GM12878 (cell line): ENCODE results near the gene ZBTB21. TPM values are rescaled to one million over a fixed set of nuclear protein-coding genes. Genes with fewer than 3 reads are reported as not detected.

ENCODE experiments used
- ATAC-seq: fragments of 200-7000 bp; cut with Tn5 transposase; 3 replicates; pipeline ENCODE4 v1.9.1; 2020; ENCODE audit warnings: mild to moderate bottlenecking, moderate library complexity
- BruUV-seq: library from RNA; stranded (reverse); fragments of 400-500 nt; replicated peaks from 2 replicates; lab custom pipeline; 2021; lab: Mats Ljungman, UMichigan
- CTCF ChIA-PET: fragments of 300-600 bp; sonication (Branson Sonifier 250); formaldehyde crosslinking; extraction: SDS; loops from one replicate; lab custom pipeline; 2021; ENCODE audit warnings: inconsistent platforms; lab: Yijun Ruan, JAX
- POLR2A ChIA-PET: fragments of 350-600 bp; formaldehyde crosslinking; extraction: SDS; loops from one replicate; lab custom pipeline; 2021; ENCODE audit warnings: inconsistent platforms; lab: Charles Lee
- RAD21 ChIA-PET: fragments of 300-600 bp; sonication (Branson Sonifier 250); formaldehyde crosslinking; loops from one replicate; lab custom pipeline; 2023; ENCODE audit warnings: antibody characterized with exemption; ENCODE audit not compliant: unreplicated experiment; lab: Charles Lee
- SMC1A ChIA-PET: fragments of 300-600 bp; sonication (Branson Sonifier 250); formaldehyde crosslinking; loops from one replicate; lab custom pipeline; 2023; ENCODE audit not compliant: unreplicated experiment, uncharacterized antibody; lab: Charles Lee
- DNase-seq: peaks from one replicate; pipeline ENCODE4 v3.0.0-alpha.2; 2011; ENCODE audit warnings: low read depth, low spot score
- FAIRE-seq: peaks from 3 replicates; lab custom pipeline; 2011; peaks lifted over from hg19 to GRCh38; lab: Jason Lieb, UNC
- H2AFZ ChIP-seq: 2 replicates; pipeline ENCODE4 v1.6.0; 2011; ENCODE audit warnings: low read depth, low read length, control low read depth; ENCODE audit not compliant: control insufficient read depth
- H3K27ac ChIP-seq: 2 replicates; pipeline ENCODE4 v1.5.1; 2011; ENCODE audit warnings: control low read depth; ENCODE audit not compliant: control insufficient read depth, insufficient read depth
- H3K27me3 ChIP-seq, 2 experiments: replicated peaks in 1 of 2; 2 replicates each; pipeline versions ENCODE4 v1.6.0 to v1.6.1; 2011; ENCODE audit warnings: low read length in 1 of 2; ENCODE audit not compliant: control insufficient read depth in 2 of 2, insufficient read depth in 2 of 2
- H3K36me3 ChIP-seq, 2 experiments: 2 replicates each; pipeline ENCODE4 v1.5.1; 2011; ENCODE audit warnings: low read length in 1 of 2; ENCODE audit not compliant: control insufficient read depth in 2 of 2, insufficient read depth in 2 of 2
- H3K4me1 ChIP-seq: 2 replicates; pipeline ENCODE4 v1.6.1; 2011; ENCODE audit warnings: mild to moderate bottlenecking, low read length, moderate library complexity, mixed read lengths; ENCODE audit not compliant: control insufficient read depth, insufficient read depth
- H3K4me2 ChIP-seq: 2 replicates; pipeline ENCODE4 v1.6.0; 2011; ENCODE audit warnings: control low read depth; ENCODE audit not compliant: control insufficient read depth, insufficient read depth
- H3K4me3 ChIP-seq: fragments of 200-600 bp; sonication (generic); 2 replicates; pipeline ENCODE4 v1.5.1; 2016
- H3K79me2 ChIP-seq: 2 replicates; pipeline ENCODE4 v1.6.0; 2011; ENCODE audit warnings: low read length; ENCODE audit not compliant: control insufficient read depth, insufficient read depth
- H3K9ac ChIP-seq: 2 replicates; pipeline ENCODE4 v1.8.0; 2011; ENCODE audit warnings: low read length, control low read depth, mixed read lengths; ENCODE audit not compliant: control insufficient read depth, insufficient read depth
- H3K9me3 ChIP-seq: replicated peaks from 3 replicates; pipeline ENCODE4 v1.5.1; 2011; ENCODE audit warnings: mild to moderate bottlenecking, low read length; ENCODE audit not compliant: control insufficient read depth, insufficient read depth
- H4K20me1 ChIP-seq: 2 replicates; pipeline ENCODE4 v1.6.0; 2011; ENCODE audit not compliant: control insufficient read depth, insufficient read depth
- EED ChIP-seq: sonication (generic); IDR thresholded peaks from 2 replicates; pipeline ENCODE4 v1.6.1; 2016; ENCODE audit warnings: antibody characterized with exemption, low read depth
- KDM1A ChIP-seq: fragments of 200-600 bp; sonication (generic); IDR thresholded peaks from 2 replicates; pipeline ENCODE4 v1.6.1; 2016; ENCODE audit warnings: borderline replicate concordance
- POU2F2 ChIP-seq: IDR thresholded peaks from 3 replicates; pipeline ENCODE4 v1.6.1; 2011; ENCODE audit warnings: low read depth, mild to moderate bottlenecking, low read length, borderline replicate concordance
- RAD21 ChIP-seq: IDR thresholded peaks from 2 replicates; pipeline ENCODE4 v1.6.1; 2011; ENCODE audit warnings: mild to moderate bottlenecking, low read depth, low read length, moderate library complexity; ENCODE audit not compliant: insufficient read depth
- SPI1 ChIP-seq: IDR thresholded peaks from 2 replicates; pipeline ENCODE4 v1.6.1; 2011; ENCODE audit warnings: low read depth, mild to moderate bottlenecking, low read length, moderate library complexity, borderline replicate concordance; ENCODE audit not compliant: insufficient read depth
- WGBS: methylation state at CpG from one replicate; pipeline ENCODE4 v1.1.6; 2016; ENCODE audit warnings: low lambda C conversion rate; ENCODE audit not compliant: insufficient replicate concordance, insufficient coverage; ENCODE audit errors: missing lambda C conversion rate; 5-methylcytosine and 5-hydroxymethylcytosine counted together
- in situ Hi-C: fragments of 300-500 bp; cut with MboI; formaldehyde crosslinking; loops from 9 replicates; pipeline ENCODE4 v1.14.3; 2018; ENCODE audit warnings: mixed read lengths
- intact Hi-C: fragments of 100-400 bp; cut with micrococcal nuclease; formaldehyde crosslinking; loops from one replicate; pipeline ENCODE4 v1.14.2; 2022; ENCODE audit not compliant: unreplicated experiment
- polyA plus RNA-seq, 11 experiments: library from polyadenylated mRNA; depleted of rRNA in 4 of 11; unstranded in 6 of 11; stranded (reverse) in 5 of 11; fragments of >200 nt; fragmentation: Nextera tagmentation in 4 of 11; fragmentation: Illumina TruSeq in 1 of 11; extraction: Ambion mirVana in 4 of 11; extraction: Trizol in 1 of 11; gene quantifications; 1 replicate in 1 of 11; 2 replicates in 10 of 11; pipeline versions ENCODE4 v1.2.1 to v1.2.3, GENCODE V29; 2011 to 2016; ENCODE audit warnings: inconsistent platforms in 2 of 11, missing spikeins in 2 of 11, low read depth in 1 of 11
- total RNA-seq, 4 experiments: library from RNA; depleted of rRNA in 3 of 4; stranded (reverse); fragments of >200 nt in 3 of 4; fragmentation: Illumina TruSeq in 1 of 4; extraction: Trizol in 1 of 4; gene quantifications; 2 replicates each; pipeline versions ENCODE4 v1.2.1 to v1.2.3, GENCODE V29; 2013 to 2021
- TF ChIP-seq, protein P1 (sequence below): fragments of 450-650 bp; IDR thresholded peaks from 2 replicates; pipeline ENCODE4 v1.6.1; 2017; ENCODE audit warnings: mild to moderate bottlenecking, moderate library complexity

The ZBTB21 gene
- total and polyA plus RNA-seq, 10 of the 15 experiments (the other 5 are each of a cell fraction or from before 2014, with no cell fraction given), result 1.8 to 21.6 (median 10.6) TPM

DNA sequence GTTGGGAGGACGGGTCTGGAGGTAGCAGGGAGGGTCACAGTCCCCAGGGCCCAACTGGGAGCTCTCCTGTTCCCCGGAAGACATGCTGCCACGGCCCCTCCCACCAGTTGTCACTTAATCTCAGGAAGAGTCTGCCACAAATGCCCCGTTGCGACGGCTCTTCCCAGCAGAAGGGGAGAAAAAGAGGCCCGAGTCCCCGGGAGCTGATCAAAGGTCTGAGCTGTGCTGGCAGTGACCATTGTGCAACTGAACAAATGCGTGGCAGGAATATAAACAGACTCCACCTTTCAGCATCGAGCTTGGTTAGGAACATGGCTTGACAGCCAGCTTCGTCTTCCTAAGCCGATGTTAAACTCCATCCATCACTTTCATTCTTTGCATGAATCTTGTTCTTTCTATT lies 27.8 kb upstream of the ZBTB21 start (continued):
- TF ChIP-seq, protein P1, sequence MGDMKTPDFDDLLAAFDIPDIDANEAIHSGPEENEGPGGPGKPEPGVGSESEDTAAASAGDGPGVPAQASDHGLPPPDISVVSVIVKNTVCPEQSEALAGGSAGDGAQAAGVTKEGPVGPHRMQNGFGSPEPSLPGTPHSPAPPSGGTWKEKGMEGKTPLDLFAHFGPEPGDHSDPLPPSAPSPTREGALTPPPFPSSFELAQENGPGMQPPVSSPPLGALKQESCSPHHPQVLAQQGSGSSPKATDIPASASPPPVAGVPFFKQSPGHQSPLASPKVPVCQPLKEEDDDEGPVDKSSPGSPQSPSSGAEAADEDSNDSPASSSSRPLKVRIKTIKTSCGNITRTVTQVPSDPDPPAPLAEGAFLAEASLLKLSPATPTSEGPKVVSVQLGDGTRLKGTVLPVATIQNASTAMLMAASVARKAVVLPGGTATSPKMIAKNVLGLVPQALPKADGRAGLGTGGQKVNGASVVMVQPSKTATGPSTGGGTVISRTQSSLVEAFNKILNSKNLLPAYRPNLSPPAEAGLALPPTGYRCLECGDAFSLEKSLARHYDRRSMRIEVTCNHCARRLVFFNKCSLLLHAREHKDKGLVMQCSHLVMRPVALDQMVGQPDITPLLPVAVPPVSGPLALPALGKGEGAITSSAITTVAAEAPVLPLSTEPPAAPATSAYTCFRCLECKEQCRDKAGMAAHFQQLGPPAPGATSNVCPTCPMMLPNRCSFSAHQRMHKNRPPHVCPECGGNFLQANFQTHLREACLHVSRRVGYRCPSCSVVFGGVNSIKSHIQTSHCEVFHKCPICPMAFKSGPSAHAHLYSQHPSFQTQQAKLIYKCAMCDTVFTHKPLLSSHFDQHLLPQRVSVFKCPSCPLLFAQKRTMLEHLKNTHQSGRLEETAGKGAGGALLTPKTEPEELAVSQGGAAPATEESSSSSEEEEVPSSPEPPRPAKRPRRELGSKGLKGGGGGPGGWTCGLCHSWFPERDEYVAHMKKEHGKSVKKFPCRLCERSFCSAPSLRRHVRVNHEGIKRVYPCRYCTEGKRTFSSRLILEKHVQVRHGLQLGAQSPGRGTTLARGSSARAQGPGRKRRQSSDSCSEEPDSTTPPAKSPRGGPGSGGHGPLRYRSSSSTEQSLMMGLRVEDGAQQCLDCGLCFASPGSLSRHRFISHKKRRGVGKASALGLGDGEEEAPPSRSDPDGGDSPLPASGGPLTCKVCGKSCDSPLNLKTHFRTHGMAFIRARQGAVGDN, result no peak
- TF ChIP-seq EED (no peak), SPI1 (no peak), RAD21 (no peak)

DNA sequence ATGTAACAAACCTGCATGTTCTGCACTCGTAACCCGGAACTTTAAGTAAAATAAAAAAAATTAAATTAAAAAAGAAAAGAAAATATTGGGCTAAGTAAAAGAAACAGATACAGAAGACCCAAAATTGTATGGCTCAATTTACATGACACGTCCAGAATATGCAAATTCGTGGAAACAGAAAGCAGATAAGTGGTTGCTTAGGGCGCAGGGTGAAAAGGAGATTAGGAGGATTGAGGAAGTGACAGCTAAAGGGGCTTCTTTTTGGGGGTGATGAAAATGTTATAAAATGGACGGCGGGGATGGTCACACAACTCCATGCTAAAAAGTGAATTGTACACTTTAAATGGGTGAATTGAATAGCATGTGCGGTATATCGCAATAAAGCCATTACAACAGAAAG lies 27.4 kb upstream of the ZBTB21 start:
- Histone ChIP-seq H3K27me3 (no peaks in the 10 kb centered on the region; a peak in 1 of 4 replicates), H2AFZ (no peak overlapping the region), H3K9me3 (no peaks in the 10 kb centered on the region; the same call in 2 of the 3 replicates), H3K4me1 (no peaks in the 10 kb centered on the region; the same call in 1 of the 2 replicates), H3K9ac (no peak overlapping the region), H3K4me2 (no peak overlapping the region), H3K4me3 (no peak overlapping the region), H3K27ac (no peak overlapping the region), H3K79me2 (no peaks in the 10 kb centered on the region), H3K36me3 (no peaks in the 10 kb centered on the region), H4K20me1 (no peaks in the 10 kb centered on the region)
- ChIA-PET SMC1A (no interaction called here), POLR2A (no interaction called here), CTCF (no interaction called here), RAD21 (no interaction called here)
- peak; percentile 36; the same call in 1 of the 2 replicates for TF ChIP-seq SPI1
- 0 out of 3 replicates have a peak, but pooled peaks have one; percentile 16 for TF ChIP-seq POU2F2
- no peak for TF ChIP-seq KDM1A
- no peak for ATAC-seq
- in situ Hi-C loops, result no loop called here
- DNase-seq, result no peak
- WGBS, result 56% methylated on average over 9 of the region's 9 CpGs
- FAIRE-seq, result no peak
- intact Hi-C loops, result no loop called here
- BruUV-seq, result no TSS peak
